Measurements from ENCODE around the gene NKX3-2.

- TF ChIP-seq CTCF (conservative IDR thresholded peaks at IDR 0.05; ENCODE audit: low read depth, low read length) (no peak), EZH2 (IDR thresholded peaks at IDR 0.05; ENCODE audit: low read length, unreplicated experiment) (no peak)
Measured at GRCh38 chr4:13496605-13497004, 47.7 kb downstream of the NKX3-2 start.
